ENCODE measurements around the gene ZMYND11.
"Not testable (repeated sequence)": the region's sequence is repeated elsewhere in the genome, so short reads cannot be mapped to it uniquely, and the experiment has no call there.

Gene ZMYND11

GRCh38 chr10:134247-135131 lies 766 bp upstream of the ZMYND11 start:
- peak; percentile 32 for DNase-seq

DNA sequence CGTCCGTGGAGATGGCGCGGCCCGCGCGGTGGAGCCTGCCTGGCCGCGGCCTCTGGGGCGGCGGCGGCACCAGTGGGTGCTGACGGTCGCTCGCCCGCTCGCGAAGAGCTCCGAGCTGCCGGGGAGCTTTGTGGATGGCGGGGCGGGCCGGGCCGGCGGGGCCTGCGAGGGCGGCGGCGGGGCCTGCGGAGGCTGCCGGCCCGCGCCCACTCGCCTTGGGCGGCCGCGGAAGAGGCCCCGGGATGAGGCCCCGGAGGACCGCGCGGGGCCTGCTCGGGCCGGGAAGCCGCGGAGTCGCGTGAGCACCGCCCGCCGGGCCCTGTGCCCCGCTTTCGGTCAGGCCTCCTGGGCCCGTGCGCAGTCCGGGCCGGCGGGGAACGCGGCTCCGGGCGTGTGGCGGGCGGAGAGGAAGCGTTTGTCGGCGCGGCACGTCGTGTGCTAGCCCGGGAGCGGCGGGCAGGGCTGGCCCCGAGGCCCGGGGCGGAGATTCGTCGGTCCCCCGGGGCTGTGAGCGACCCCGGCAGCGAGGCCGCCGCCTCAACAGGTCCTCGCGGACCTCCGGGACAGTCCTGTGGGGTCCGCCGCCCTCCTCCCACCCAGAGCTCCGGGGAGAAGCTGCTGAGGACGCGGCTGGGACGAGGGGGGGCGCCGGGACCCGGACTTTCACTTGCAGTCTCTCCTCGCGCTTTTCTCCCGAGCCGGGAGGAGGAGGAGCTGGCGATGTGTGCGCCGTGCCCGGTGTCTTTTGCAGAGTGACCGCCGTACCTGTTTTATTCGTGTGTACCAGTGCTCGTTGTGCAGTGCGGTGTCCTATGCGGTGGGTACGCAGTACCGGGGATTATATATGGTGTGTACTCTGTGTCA lies 578 bp downstream of the ZMYND11 start:
- peak; percentile 66 for DNase-seq

DNA sequence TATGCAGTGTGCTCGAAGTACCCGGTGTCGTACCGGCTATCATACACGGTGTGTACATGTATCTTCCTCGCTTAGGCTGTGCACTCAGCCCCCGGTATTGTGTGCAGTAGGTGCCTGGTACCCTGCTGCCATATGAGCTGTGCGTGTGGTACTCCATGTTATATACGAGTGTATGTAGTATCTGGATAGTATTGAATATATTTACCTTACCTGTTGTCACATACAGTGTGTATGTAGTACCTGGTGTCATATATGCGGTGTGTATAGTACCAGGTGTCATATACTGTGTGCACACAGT lies 1.2 kb downstream of the ZMYND11 start:
- no peak for DNase-seq

GRCh38 chr10:137031-137430 lies 1.8 kb downstream of the ZMYND11 start:
- DNase-seq = peak; percentile 57

DNA sequence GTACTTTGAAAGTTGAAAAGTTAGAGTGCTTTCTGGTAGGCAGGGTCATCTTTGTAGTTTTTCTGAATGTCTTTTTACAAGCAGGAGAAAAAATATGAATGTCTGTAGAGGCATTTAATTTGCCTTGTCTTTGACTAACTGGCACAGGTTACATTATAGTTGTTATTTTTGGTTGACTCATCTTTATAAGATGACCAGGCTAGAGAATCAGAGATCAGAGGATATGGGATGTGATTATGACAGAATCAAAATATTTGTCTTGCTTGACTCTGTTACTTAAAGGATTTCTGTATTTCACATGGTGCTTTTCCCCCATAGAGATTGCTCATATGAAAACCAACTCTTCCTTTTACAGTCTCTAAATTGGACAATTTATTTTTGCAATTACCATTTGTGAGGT lies 2.4 kb downstream of the ZMYND11 start:
- no peak for DNase-seq

DNA sequence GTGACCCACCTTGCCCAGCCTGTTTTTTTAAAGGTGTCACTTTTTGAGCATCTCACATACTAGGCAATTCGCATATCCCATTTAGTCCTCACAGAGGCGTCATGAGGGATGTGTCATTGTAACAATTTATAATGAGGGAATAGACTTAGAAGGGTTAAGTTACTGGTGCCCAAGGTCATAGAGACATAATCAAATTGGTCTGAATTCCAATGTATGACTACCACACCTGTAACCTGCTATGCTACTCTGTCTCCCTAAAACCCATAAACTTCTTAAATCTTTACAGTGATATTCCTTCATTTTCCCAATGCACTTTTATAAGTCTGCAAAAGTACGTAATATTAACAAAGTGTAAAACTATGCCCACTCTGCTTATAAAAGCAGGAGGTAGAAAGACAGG lies 7.1 kb downstream of the ZMYND11 start:
- no peak for DNase-seq

GRCh38 chr10:152915-153314 lies 17.7 kb downstream of the ZMYND11 start:
- no peak for DNase-seq

GRCh38 chr10:154348-154747 lies 19.1 kb downstream of the ZMYND11 start:
- DNase-seq = no peak

GRCh38 chr10:167383-167782 lies 32.1 kb downstream of the ZMYND11 start:
- DNase-seq = no peak

DNA sequence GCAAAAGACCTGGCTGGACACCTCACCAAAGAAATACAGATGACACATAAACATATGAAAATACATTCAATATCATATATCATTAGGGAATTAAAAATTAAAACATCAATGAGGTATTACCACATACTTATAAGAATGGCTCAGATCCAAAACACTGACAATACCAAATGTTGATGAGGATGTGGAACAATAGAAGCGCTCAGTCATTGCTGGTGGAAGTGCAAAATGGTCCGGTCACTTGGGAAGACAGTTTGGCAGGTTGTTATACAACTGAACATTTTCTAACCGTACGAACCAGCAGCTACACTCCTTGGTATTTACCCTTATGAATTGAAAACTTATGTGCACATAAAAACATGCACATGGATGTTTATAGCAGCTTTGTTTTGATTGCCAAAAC lies 38.5 kb downstream of the ZMYND11 start:
- DNase-seq = no peak

GRCh38 chr10:176677-177076 lies 41.4 kb downstream of the ZMYND11 start:
- no peak for DNase-seq

- DNase-seq = peak; percentile 30
These were observed 43.0 kb downstream of the ZMYND11 start for GRCh38 chr10:178208-178607.

GRCh38 chr10:178723-179122 lies 43.5 kb downstream of the ZMYND11 start:
- no peak for DNase-seq

DNA sequence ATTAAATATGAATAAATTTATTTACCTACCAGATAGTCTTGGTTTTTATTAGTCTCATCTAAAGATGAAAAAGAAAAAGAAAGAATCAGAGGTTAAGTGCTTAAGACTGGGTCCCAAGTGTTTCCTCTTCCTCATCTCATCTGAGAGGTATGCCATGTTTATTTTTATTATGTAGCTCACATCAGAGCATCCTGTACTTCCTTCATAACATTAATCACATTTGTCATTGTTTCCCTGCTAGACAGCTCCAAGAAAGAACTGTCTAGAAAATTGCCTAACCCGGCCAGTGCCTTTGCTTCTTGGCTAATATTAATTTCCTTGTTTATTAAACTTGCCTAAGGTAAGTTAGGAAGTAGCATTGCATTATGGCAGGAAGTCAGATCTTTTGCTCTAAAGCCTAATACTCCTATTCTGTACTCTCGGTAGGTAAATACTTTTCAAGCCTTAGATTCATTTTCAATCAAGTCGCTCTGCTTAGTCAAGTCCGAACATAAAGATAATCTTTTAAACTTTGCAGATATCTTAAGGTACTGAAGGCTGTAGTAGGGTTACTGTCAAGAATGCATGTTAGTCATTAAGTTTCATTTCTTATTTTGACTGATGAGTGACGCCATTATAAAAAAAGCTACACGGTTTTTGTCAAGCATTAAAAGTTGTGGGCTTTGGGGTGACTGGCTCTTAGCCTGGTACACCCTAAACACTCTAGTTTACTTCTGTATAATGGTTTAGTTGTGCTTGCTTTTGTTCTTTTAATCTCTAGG lies 47.4 kb downstream of the ZMYND11 start:
- no peak for DNase-seq

DNA sequence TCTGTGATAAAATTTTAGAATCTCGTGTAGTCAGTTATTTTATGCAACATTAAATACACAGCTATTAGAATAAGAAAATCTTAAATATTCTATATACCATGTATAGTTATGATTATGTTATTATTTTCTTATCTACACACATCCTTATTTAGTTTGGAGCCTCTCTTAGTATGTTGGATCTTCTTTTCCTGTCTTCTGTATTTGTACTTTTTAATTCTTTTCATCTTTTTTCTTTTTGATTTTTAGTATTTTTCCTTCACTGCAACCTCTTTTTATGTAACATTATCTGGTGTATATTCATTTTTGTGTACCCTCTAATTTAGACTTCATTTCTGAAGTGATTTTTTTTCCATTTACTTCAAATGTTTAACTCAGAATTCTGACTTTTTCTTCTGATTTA lies 48.9 kb downstream of the ZMYND11 start:
- DNase-seq = no peak

DNA sequence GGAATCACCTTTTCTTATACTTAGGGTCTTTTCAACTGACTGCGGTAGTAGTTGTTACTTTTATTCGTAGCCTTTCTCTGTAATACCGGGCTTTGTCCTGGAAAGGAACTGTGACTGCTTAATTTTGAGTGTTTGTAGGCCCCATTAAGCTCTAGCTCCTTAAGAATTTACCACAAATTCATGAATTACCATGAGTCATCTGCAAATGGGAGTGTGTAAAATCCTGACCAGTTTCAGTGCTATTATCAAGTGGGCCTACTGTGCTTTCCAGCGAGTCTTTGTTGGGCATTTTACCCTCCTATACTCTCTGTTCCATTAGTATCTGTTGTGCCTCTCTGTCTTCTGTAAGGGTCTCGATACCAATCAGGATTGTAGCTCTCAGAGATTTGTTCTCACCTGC lies 49.7 kb downstream of the ZMYND11 start:
- DNase-seq = no peak

DNA sequence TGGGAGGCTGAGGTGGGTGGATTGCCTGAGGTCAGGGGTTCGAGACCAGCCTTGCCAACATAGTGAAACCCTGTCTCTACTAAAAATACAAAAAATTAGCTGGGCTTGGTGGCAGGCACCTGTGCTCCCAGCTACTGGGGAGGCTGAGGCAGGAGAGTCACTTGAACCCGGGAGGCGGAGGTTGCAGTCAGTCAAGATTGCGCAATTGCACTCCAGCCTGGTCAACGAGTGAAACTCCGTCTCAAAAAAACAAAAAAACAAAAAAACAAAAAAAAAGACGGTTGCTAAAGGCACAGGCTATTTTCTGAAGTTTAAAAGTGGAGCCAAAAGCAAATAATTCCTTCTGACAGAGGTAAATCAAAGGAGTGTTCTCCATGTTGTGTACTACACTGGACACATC lies 50.3 kb downstream of the ZMYND11 start:
- DNase-seq = not testable (repeated sequence)

- DNase-seq = no peak
These were observed 51.7 kb downstream of the ZMYND11 start for GRCh38 chr10:186911-187310.

DNA sequence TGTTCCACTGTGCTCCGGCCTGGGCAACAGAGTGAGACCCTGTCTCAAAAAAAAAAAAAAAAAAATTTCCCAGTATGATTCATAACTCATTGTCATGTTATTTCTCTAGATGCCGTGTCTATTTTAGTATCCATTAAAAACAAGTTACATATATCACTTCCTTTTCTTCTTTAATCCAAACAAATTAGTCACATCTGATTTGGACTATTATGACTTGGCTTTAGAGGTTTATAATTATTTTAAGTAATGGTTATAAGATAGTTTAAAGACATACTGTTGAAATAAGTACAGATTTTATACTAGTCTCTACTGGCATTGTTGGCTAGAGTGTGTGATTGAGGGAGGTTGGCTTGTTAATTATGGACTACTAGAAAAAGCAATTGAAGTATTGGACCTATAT lies 53.3 kb downstream of the ZMYND11 start:
- DNase-seq = no peak

DNA sequence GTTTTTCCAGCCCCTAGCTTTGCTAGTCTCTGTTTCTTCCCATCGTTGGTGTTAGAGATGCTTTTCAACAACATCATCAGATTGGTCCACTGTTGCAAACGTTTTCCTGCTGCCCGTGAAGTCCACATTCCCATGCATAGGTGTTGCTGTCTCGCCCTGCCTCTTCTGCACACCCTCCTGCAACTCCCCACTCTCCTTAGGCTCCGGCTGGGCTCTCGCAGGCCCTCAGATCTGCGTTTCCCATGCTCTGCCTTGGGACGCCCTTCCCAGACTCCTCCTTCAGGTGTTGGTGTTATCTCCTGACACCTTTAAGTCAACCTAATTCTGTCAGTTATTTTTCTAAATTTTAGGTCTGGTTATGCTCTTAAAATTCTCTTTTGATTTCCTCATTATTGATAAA lies 55.0 kb downstream of the ZMYND11 start:
- DNase-seq = no peak

- DNase-seq = no peak
These were observed 56.7 kb downstream of the ZMYND11 start for GRCh38 chr10:191703-192518.

DNA sequence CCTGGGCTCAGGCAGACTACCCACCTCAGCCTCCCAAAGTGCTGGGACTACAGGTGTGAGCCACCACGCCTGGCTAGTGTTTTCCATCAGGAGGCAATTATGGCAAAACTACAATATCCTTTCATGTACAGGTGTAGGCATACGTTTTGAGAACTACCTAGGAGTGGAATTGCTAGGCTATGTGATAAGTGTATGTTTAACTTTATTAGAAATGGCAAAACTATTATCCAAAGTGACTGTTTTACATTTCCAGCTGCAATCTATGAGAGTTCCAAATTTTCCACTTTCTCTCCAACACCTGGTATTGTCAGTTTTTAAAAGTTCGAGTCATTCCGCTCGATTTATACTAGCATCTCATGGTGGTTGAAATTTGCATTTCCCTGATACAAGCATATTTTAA lies 59.0 kb downstream of the ZMYND11 start:
- DNase-seq = no peak

DNA sequence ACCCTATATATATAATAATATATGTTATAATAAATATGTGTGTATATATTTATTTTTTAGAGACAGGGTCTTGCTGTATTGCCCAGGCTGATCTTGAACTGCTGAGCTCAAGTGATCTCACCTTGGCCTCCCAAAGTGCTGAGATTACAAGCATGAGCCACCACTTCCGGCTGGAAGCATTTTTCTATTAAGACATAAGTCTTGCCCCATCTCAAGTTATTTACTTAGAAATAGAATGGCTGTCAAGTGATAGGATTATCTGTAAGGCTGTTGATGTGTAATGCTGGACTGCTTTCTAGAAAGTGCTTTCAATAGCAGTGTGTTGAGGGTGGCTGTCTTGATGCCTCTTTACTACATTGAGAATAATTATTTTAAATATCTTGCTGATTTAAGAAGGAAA lies 65.2 kb downstream of the ZMYND11 start:
- no peak for DNase-seq

Measured in CD4-positive, alpha-beta T cell treated with Interleukin-17A for 1 hour (primary cell).